D341Med (cell line): Measurements from ENCODE around the gene SLC41A1.

Experiments
- DNase-seq: peaks from one replicate; pipeline ENCODE4 v3.0.0; 2012; ENCODE audit warnings: low spot score

SLC41A1 gene

GRCh38 chr1:205822397-205822796 lies 9.4 kb upstream of the SLC41A1 start:
- no peak for DNase-seq

- no peak for DNase-seq
Measured at GRCh38 chr1:205817988-205818387, 5.0 kb upstream of the SLC41A1 start.

- DNase-seq: no peak
Measured at GRCh38 chr1:205817364-205817763, 4.4 kb upstream of the SLC41A1 start.

- DNase-seq: no peak
Measured at GRCh38 chr1:205813755-205814058, 709 bp upstream of the SLC41A1 start.

GRCh38 chr1:205812271-205812877 lies 624 bp downstream of the SLC41A1 start:
- peak; percentile 79 for DNase-seq

GRCh38 chr1:205811660-205812059 lies 1.3 kb downstream of the SLC41A1 start:
- no peak for DNase-seq

GRCh38 chr1:205810448-205811157 lies 2.4 kb downstream of the SLC41A1 start:
- DNase-seq: no peak

GRCh38 chr1:205809942-205810345 lies 3.1 kb downstream of the SLC41A1 start:
- DNase-seq: no peak

- no peak for DNase-seq
Measured at GRCh38 chr1:205809469-205809868, 3.5 kb downstream of the SLC41A1 start.

GRCh38 chr1:205805082-205805711 lies 7.8 kb downstream of the SLC41A1 start:
- no peak for DNase-seq

- DNase-seq: no peak
Measured at GRCh38 chr1:205804605-205805004, 8.4 kb downstream of the SLC41A1 start.

- no peak for DNase-seq
Measured at GRCh38 chr1:205803986-205804385, 9.0 kb downstream of the SLC41A1 start.

- DNase-seq: no peak
Measured at GRCh38 chr1:205802060-205802459, 10.9 kb downstream of the SLC41A1 start.

- no peak for DNase-seq
Measured at GRCh38 chr1:205800981-205801703, 11.9 kb downstream of the SLC41A1 start.

- no peak for DNase-seq
Measured at GRCh38 chr1:205800427-205800826, 12.6 kb downstream of the SLC41A1 start.

- no peak for DNase-seq
Measured at GRCh38 chr1:205798577-205798976, 14.4 kb downstream of the SLC41A1 start.

GRCh38 chr1:205797168-205797567 lies 15.8 kb downstream of the SLC41A1 start:
- DNase-seq: no peak

- no peak for DNase-seq
Measured at GRCh38 chr1:205794011-205794730, 18.8 kb downstream of the SLC41A1 start.

GRCh38 chr1:205792961-205793673 lies 19.9 kb downstream of the SLC41A1 start:
- no peak for DNase-seq

- DNase-seq: no peak
Measured at GRCh38 chr1:205792481-205792881, 20.5 kb downstream of the SLC41A1 start.

GRCh38 chr1:205791568-205792180 lies 21.3 kb downstream of the SLC41A1 start:
- peak; percentile 87 for DNase-seq
